Neutrophil (primary cell): ENCODE data around the gene NAALADL2.

Source experiments
- H3K27ac ChIP-seq: fragments of 200-600 bp; sonication (generic); 2 replicates; pipeline ENCODE4 v1.5.1; 2016; ENCODE audit warnings: mild to moderate bottlenecking, moderate library complexity
- H3K27me3 ChIP-seq: fragments of 200-600 bp; sonication (generic); 2 replicates; pipeline ENCODE4 v1.6.0; 2016; ENCODE audit warnings: mild to moderate bottlenecking
- H3K36me3 ChIP-seq: fragments of 200-600 bp; sonication (generic); 2 replicates; pipeline ENCODE4 v1.5.1; 2017
- H3K4me1 ChIP-seq, 2 experiments: fragments of 200-600 bp in 1 of 2; sonication (generic) in 1 of 2; 1 replicate in 1 of 2; 2 replicates in 1 of 2; pipeline versions ENCODE4 v1.5.1 to v1.6.1; 2013 to 2016; ENCODE audit warnings: low read depth in 1 of 2, low read length in 1 of 2, mild to moderate bottlenecking in 1 of 2, moderate library complexity in 1 of 2; ENCODE audit not compliant: control insufficient read depth in 1 of 2, insufficient read depth in 1 of 2
- H3K4me3 ChIP-seq, 2 experiments: fragments of 200-600 bp in 1 of 2; sonication (generic) in 1 of 2; 1 replicate in 1 of 2; 2 replicates in 1 of 2; pipeline ENCODE4 v1.5.1; 2013 to 2016; ENCODE audit warnings: low read depth in 1 of 2, low read length in 1 of 2, mild to moderate bottlenecking in 1 of 2, moderate library complexity in 1 of 2
- H3K9me3 ChIP-seq: fragments of 200-600 bp; sonication (generic); 2 replicates; pipeline ENCODE4 v1.5.1; 2016
- CTCF ChIP-seq: fragments of 200-600 bp; sonication (generic); IDR thresholded peaks from 2 replicates; pipeline ENCODE4 v1.5.1; 2016; ENCODE audit warnings: antibody characterized with exemption

The NAALADL2 gene

GRCh38 chr3:175208326-175208725, 349.2 kb downstream of the NAALADL2 start:
- TF ChIP-seq CTCF = no peak
- no peak overlapping the region for H3K27ac ChIP-seq
- no peaks in the 10 kb centered on the region for H3K9me3 ChIP-seq
- H3K27me3 ChIP-seq = no peaks in the 10 kb centered on the region
- no peaks in the 10 kb centered on the region for H3K36me3 ChIP-seq
- H3K4me1 ChIP-seq = no peaks in the 10 kb centered on the region
- H3K4me3 ChIP-seq = no peak overlapping the region

- Histone ChIP-seq H3K27me3 (no peaks in the 10 kb centered on the region), H3K9me3 (no peaks in the 10 kb centered on the region), H3K4me1 (no peaks in the 10 kb centered on the region), H3K27ac (no peak overlapping the region), H3K4me3 (no peak overlapping the region), H3K36me3 (no peaks in the 10 kb centered on the region)
- no peak for TF ChIP-seq CTCF
Observed at GRCh38 chr3:175211466-175211865, 352.3 kb downstream of the NAALADL2 start.

- Histone ChIP-seq H3K4me3 (no peak overlapping the region), H3K9me3 (no peaks in the 10 kb centered on the region), H3K4me1 (no peaks in the 10 kb centered on the region), H3K27me3 (no peaks in the 10 kb centered on the region), H3K36me3 (no peaks in the 10 kb centered on the region), H3K27ac (no peak overlapping the region)
- no peak for TF ChIP-seq CTCF
Observed at GRCh38 chr3:175212896-175213295, 353.8 kb downstream of the NAALADL2 start.

GRCh38 chr3:175214216-175214615, 355.1 kb downstream of the NAALADL2 start:
- no peak for TF ChIP-seq CTCF
- Histone ChIP-seq H3K4me1 (no peaks in the 10 kb centered on the region), H3K36me3 (no peaks in the 10 kb centered on the region), H3K9me3 (no peaks in the 10 kb centered on the region), H3K4me3 (no peak overlapping the region), H3K27me3 (no peaks in the 10 kb centered on the region), H3K27ac (no peak overlapping the region)

GRCh38 chr3:175215833-175216232, 356.7 kb downstream of the NAALADL2 start:
- TF ChIP-seq CTCF = no peak
- no peaks in the 10 kb centered on the region for H3K27me3 ChIP-seq

GRCh38 chr3:175222356-175222755, 363.2 kb downstream of the NAALADL2 start:
- H3K27ac ChIP-seq = no peak overlapping the region
- H3K27me3 ChIP-seq = no peaks in the 10 kb centered on the region
- H3K4me3 ChIP-seq = no peak overlapping the region
- TF ChIP-seq CTCF = no peak
- no peaks in the 10 kb centered on the region for H3K4me1 ChIP-seq
- H3K36me3 ChIP-seq = no peaks in the 10 kb centered on the region
- no peaks in the 10 kb centered on the region for H3K9me3 ChIP-seq

More at GRCh38 chr3:175215833-175216232, 356.7 kb downstream of the NAALADL2 start:
- Histone ChIP-seq H3K4me3 (no peak overlapping the region), H3K36me3 (no peaks in the 10 kb centered on the region), H3K9me3 (no peaks in the 10 kb centered on the region), H3K4me1 (no peaks in the 10 kb centered on the region), H3K27ac (no peak overlapping the region)
